Measurements from ENCODE around the gene FILIP1.
"Not testable (repeated sequence)": the region's sequence is repeated elsewhere in the genome, so short reads cannot be mapped to it uniquely, and the experiment has no call there.

FILIP1 gene

GRCh38 chr6:75421316-75422023 lies 72.1 kb downstream of the FILIP1 start:
- DNase-seq (ENCODE audit: low spot score), result no peak

GRCh38 chr6:75419980-75420379 lies 73.6 kb downstream of the FILIP1 start:
- no peak for DNase-seq (ENCODE audit: low spot score)

DNA sequence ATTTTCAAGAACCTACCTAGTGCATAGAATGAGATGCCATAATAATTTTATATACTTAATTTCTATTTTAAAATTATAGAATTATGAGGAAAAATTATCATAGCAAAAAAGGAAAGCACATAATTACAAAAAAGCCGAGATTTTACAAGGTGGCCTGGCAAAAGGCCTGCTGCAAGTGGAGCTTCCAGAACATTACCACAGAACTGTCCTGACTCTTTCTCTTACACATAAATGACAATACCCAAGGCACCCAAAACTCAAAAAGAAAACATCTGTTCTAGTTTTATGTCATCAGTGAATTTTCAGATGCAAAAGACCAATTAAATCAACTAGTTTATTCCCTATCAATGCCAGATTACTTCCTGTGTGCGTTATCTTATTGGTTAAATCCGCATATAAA lies 74.2 kb downstream of the FILIP1 start:
- no peak for DNase-seq (ENCODE audit: low spot score)

GRCh38 chr6:75418233-75418632 lies 75.4 kb downstream of the FILIP1 start:
- no peak for DNase-seq (ENCODE audit: low spot score)

- DNase-seq (ENCODE audit: low spot score), result no peak
These were observed 77.2 kb downstream of the FILIP1 start for GRCh38 chr6:75416443-75416842.

DNA sequence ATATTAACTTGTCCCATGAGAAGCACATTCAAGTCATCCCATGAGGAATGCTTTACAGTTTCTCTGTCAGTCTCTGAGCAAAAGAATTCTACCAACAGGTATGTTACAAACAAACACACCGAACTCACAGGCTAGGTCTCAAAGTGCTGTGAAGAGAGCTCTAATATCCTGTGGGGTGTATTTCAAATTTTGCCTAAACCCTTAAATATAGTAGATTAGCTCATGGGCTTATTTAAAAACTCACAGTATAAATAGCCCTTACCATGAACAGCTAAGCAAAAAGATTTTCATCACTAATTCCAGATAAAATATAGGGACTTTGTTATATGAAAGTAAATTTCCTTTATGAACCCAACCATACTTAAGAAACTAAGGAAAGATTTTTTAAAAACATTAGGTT lies 77.8 kb downstream of the FILIP1 start:
- no peak for DNase-seq (ENCODE audit: low spot score)

DNA sequence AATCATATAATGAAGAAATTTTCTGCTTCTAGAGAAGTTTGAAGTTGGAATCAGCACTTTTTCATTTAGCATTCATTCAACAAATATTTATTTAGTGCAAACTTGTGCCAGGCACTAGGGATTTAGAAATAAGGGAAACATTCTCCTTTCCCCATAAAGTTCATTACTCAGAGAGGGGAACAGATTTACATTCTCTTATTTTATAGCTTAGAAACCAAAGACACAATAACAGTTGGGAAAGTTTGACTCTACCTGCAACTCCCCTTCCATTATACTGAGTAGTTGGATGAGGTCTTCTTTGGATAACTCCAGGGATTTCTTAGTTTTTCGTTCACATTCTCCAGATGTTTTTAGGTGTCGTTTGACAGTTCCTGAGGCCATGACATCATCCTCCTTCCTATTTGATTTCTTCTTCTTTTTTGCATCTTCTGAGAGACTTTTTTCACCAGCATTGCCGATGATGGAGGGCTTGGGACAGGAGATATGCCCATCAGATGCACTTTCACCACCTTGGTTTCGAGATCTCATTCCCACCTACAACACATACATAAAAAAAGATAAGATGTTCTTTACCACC lies 79.1 kb downstream of the FILIP1 start:
- no peak for DNase-seq (ENCODE audit: low spot score)

- no peak for DNase-seq (ENCODE audit: low spot score)
These were observed 80.5 kb downstream of the FILIP1 start for GRCh38 chr6:75412969-75413662.

- not testable (repeated sequence) for DNase-seq (ENCODE audit: low spot score)
These were observed 83.0 kb downstream of the FILIP1 start for GRCh38 chr6:75410564-75410963.

- DNase-seq (ENCODE audit: low spot score), result no peak
These were observed 83.7 kb downstream of the FILIP1 start for GRCh38 chr6:75409928-75410327.

- DNase-seq (ENCODE audit: low spot score), result no peak
These were observed 84.3 kb downstream of the FILIP1 start for GRCh38 chr6:75409286-75409685.

DNA sequence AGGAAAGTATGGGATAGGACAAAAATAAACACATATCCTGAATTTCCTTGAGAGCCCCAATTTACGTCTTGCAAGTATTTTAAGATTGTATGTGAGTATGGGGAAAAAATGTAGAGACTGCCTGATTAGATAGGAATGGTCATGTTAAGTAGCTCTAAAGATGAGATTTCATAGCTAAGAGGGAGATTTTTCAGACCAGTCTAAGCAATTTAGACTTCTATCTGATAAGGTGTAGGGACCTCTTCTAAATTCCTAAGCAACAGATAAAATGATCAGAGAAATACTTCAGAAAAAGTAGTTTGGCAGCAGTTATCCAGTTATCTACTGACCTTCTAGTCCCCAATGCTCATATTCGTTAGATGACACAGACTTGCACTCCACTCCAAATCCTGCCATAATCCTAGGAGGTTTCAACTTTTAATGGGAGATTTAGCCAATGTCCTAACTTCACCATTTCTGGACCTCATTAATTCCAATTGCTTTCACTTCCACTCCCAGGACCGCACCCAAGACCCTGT lies 90.0 kb downstream of the FILIP1 start:
- no peak for DNase-seq (ENCODE audit: low spot score)

DNA sequence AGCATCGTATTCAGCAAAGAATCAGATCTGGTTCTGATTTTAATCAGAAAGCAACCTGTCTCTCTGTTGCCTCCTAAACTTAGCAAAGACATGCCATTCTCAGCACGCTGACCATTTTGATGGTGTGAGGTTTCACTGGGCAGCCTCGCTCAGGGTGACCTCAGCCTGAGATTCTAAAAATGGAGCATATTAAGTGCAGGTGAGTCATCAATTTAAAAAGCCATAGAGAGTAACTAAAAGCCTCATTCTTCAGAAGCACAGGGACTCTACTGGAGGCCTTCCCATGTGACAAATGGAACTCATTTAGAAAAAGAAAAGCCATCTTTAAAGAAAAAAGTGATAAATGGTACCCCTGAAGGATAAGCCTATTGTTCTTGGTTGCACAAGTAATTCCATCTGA lies 91.3 kb downstream of the FILIP1 start:
- DNase-seq (ENCODE audit: low spot score), result no peak

- DNase-seq (ENCODE audit: low spot score), result no peak
These were observed 95.7 kb downstream of the FILIP1 start for GRCh38 chr6:75397656-75398465.

DNA sequence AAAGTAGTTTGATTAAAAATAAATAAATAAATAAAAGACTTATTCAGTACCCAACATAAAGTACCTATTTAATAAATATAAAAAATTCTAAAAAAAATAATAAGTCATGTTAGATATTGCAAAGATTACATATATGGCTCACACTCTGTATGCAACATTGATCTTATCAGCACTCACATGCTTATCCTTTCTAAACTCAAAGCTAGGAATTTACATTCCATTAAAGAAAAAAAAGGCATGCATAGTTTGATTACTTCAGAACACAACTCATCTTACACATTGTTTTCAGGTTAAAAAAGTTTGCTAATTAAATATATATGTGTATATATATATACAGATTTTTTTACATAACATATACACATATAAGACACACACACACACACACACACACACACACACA lies 96.4 kb downstream of the FILIP1 start:
- no peak for DNase-seq (ENCODE audit: low spot score)

DNA sequence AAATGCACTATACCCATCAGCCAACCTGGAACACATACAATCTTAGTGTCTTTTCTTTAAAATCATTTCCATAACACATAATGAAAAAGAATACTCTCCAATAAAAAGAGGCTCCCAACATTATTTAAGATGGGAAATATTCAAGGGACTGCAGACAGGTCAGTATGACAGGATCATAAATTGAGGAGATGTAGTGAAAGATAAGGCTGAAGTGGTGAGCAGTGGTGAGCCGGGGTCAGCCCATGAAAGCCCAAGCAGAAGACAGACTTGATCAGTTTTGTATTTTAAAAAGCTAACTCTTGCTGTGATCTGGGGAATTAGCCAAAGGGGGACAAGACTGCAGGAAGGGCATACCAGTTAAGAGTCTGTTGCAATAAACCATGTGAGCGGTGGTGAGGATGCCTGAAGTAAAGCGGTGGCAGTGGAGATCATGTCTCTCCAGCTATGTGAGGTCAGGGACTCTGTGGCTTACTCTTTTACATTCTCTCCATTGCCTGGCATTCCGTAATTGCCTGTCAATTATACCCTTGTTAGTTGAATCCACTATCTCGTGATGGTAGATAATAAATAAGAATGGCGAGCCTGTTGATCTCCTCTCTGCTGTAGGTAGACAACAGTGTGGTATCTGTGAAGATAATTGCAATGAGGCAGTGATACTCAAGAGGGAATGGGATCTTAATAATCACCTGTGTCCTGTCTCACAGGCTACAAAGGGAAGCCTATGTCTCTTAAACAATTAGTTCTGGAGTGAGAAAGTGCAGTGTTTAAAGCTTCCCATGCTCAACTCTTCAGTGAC lies 97.4 kb downstream of the FILIP1 start:
- no peak for DNase-seq (ENCODE audit: low spot score)

GRCh38 chr6:75393806-75394205 lies 99.8 kb downstream of the FILIP1 start:
- no peak for DNase-seq (ENCODE audit: low spot score)

DNA sequence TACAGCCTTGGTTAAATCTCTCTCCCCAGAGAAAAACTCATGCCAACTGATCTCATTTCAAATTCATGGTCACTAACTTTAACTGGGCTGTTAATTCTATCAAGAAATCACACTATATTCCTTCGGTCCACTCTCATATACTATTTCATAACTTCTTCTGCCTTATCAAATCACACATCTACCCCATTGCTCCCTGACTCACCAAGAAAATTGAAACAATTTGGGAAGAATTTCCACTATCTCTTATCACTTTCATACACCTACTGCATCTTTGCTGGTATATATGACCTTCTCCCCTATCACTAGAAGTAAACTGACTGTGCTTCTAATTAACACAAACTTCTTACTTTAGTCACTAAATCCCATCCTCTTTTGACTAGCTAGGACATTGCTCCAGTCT lies 102.3 kb downstream of the FILIP1 start:
- no peak for DNase-seq (ENCODE audit: low spot score)

DNA sequence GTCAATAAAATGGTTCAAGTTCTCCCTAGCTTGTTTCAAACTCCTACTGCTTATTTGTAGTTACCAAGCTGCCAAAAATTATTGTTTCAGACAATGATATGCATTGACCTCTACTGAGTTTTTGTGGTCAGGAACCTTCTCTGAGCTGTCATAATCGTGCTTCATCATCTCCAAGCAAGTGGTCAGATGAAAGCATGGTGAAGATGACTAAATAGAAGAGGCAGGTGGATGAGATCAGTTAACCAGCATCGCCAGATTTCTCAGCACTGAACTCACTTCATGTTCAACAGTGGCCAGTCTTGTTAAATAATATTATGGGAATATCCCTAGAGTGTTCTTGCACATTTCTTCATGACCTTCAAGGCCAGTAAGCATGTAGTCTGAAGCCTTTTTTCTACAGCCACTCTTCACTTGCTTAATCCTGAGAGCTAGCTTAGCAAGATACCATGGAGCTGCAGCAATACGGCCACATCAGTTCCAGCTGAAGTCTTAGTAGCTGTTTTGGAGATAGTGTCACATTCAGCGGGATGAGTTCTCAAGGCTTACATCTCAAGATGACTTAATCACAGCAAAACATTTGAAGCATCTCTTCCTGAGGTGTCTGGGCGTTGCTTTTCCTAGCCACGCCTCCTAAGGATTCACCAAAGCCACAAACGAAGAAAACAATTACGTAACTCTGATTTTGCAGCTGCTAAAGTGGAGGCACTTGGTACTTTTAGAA lies 107.4 kb downstream of the FILIP1 start:
- no peak for DNase-seq (ENCODE audit: low spot score)

GRCh38 chr6:75384116-75384515 lies 109.5 kb downstream of the FILIP1 start:
- DNase-seq (ENCODE audit: low spot score), result no peak

DNA sequence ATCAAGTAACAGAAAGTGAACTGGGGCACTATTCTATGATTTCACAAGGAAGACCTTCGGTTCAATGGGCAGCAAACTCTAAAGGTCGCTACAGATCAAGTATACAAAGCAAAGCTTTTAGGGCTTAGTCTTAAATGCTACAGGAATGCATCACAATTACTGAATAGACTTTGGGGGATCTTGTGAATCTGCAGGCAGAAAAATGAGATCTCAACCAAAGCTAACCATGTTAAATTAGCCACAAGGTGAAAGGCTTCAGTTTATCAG lies 111.0 kb downstream of the FILIP1 start:
- no peak for DNase-seq (ENCODE audit: low spot score)

Data from hematopoietic multipotent progenitor cell treated with erythropoietin and hydrocortisone succinate and interleukin-3 and kit ligand, for 15 days (in vitro differentiated cells).